Astrocyte (in vitro differentiated cells and primary cell): ENCODE results near the gene GALM. TPM values are rescaled to one million over a fixed set of nuclear protein-coding genes. Genes with fewer than 3 reads are reported as not detected.

Experiments used
- DNase-seq: peaks from one replicate; pipeline ENCODE4 v3.0.0-alpha.2; 2010; ENCODE audit warnings: low read depth
- FAIRE-seq: peaks from 2 replicates; lab custom pipeline; 2011; peaks lifted over from hg19 to GRCh38; lab: Jason Lieb, UNC
- H2AFZ ChIP-seq: 2 replicates; pipeline ENCODE4 v1.6.0; 2012; ENCODE audit warnings: low read depth, low read length, inconsistent platforms
- H3K27ac ChIP-seq: 2 replicates; pipeline ENCODE4 v1.5.1; 2011; ENCODE audit warnings: low read depth, low read length, inconsistent platforms
- H3K27me3 ChIP-seq: 2 replicates; pipeline ENCODE4 v1.6.0; 2011; ENCODE audit warnings: low read length, inconsistent platforms; ENCODE audit not compliant: insufficient read depth
- H3K36me3 ChIP-seq: 2 replicates; pipeline ENCODE4 v1.5.1; 2011; ENCODE audit warnings: low read length, inconsistent platforms; ENCODE audit not compliant: insufficient read depth
- H3K4me1 ChIP-seq: 2 replicates; pipeline ENCODE4 v1.5.1; 2011; ENCODE audit warnings: low read length, inconsistent platforms; ENCODE audit not compliant: insufficient read depth
- H3K4me2 ChIP-seq: 2 replicates; pipeline ENCODE4 v1.6.0; 2012; ENCODE audit warnings: low read length, inconsistent platforms
- H3K4me3 ChIP-seq: 2 replicates; pipeline ENCODE4 v1.5.1; 2011; ENCODE audit warnings: low read depth, mild to moderate bottlenecking, low read length, inconsistent platforms; ENCODE audit not compliant: insufficient read depth
- H3K79me2 ChIP-seq: 2 replicates; pipeline ENCODE4 v1.6.0; 2012; ENCODE audit warnings: mild to moderate bottlenecking, low read length, inconsistent platforms; ENCODE audit not compliant: insufficient read depth
- H3K9ac ChIP-seq: 2 replicates; pipeline ENCODE4 v1.6.0; 2012; ENCODE audit warnings: mild to moderate bottlenecking, low read length, inconsistent platforms
- H3K9me3 ChIP-seq: 2 replicates; pipeline ENCODE4 v1.5.1; 2012; ENCODE audit warnings: low read depth, mild to moderate bottlenecking, low read length, inconsistent platforms; ENCODE audit not compliant: insufficient read depth
- H4K20me1 ChIP-seq: 2 replicates; pipeline ENCODE4 v1.6.0; 2012; ENCODE audit warnings: low read length, inconsistent platforms; ENCODE audit not compliant: insufficient read depth
- H3K27ac Mint-ChIP-seq: one replicate; pipeline ENCODE4 v1.8.0; 2021; ENCODE audit warnings: mild to moderate bottlenecking, mixed read lengths; ENCODE audit not compliant: unreplicated experiment
- H3K27me3 Mint-ChIP-seq: one replicate; pipeline ENCODE4 v1.8.0; 2021; ENCODE audit warnings: low read depth, mixed read lengths; ENCODE audit not compliant: unreplicated experiment
- H3K36me3 Mint-ChIP-seq: one replicate; pipeline ENCODE4 v1.8.0; 2021; ENCODE audit warnings: low read depth, mixed read lengths; ENCODE audit not compliant: unreplicated experiment
- H3K4me1 Mint-ChIP-seq: one replicate; pipeline ENCODE4 v1.8.0; 2021; ENCODE audit warnings: low read depth, mixed read lengths; ENCODE audit not compliant: unreplicated experiment
- H3K4me3 Mint-ChIP-seq: one replicate; pipeline ENCODE4 v1.8.0; 2021; ENCODE audit warnings: mild to moderate bottlenecking, moderate library complexity, mixed read lengths; ENCODE audit not compliant: unreplicated experiment
- H3K9me3 Mint-ChIP-seq: one replicate; pipeline ENCODE4 v1.8.0; 2021; ENCODE audit warnings: mild to moderate bottlenecking, mixed read lengths; ENCODE audit not compliant: unreplicated experiment
- CTCF ChIP-seq: IDR thresholded peaks from 2 replicates; pipeline ENCODE4 v1.5.1; 2011; ENCODE audit warnings: low read depth, mild to moderate bottlenecking, inconsistent platforms, low read length, moderate library complexity; ENCODE audit not compliant: insufficient read depth
- EZH2 ChIP-seq: IDR thresholded peaks from 2 replicates; pipeline ENCODE4 v1.6.1; 2012; ENCODE audit warnings: mild to moderate bottlenecking, low read length, inconsistent platforms; ENCODE audit not compliant: insufficient read depth
- total RNA-seq: library from RNA; stranded (reverse); gene quantifications from 2 replicates; pipeline ENCODE4 v1.2.1, GENCODE V29; 2021

GALM gene
- total RNA-seq, 1 donor from 2014 or later = 9.8 TPM

- no peak overlapping the region for H3K27ac ChIP-seq
- Mint-ChIP-seq H3K4me1 (peaks cover 5% of the 10 kb centered on the region), H3K4me3 (no peak overlapping the region), H3K9me3 (no peaks in the 10 kb centered on the region), H3K36me3 (peaks cover 10% of the 10 kb centered on the region), H3K27ac (no peak overlapping the region), H3K27me3 (no peaks in the 10 kb centered on the region)
- H3K9ac ChIP-seq = no peak overlapping the region
- no peaks in the 10 kb centered on the region for H3K36me3 ChIP-seq
- DNase-seq (no peak), FAIRE-seq (no peak)
- H3K4me1 ChIP-seq = peaks cover 14% of the 10 kb centered on the region
- no peaks in the 10 kb centered on the region for H3K9me3 ChIP-seq
- no peak overlapping the region for H2AFZ ChIP-seq
- H3K4me3 ChIP-seq = no peak overlapping the region
- H3K79me2 ChIP-seq = no peaks in the 10 kb centered on the region
- no peak overlapping the region for H3K4me2 ChIP-seq
- no peak for TF ChIP-seq CTCF
- TF ChIP-seq EZH2 = no peak
- H4K20me1 ChIP-seq = no peaks in the 10 kb centered on the region
- H3K27me3 ChIP-seq = no peaks in the 10 kb centered on the region
These were observed 56.6 kb downstream of the GALM start for GRCh38 chr2:38722271-38723061.

GRCh38 chr2:38723173-38723572, 57.3 kb downstream of the GALM start:
- TF ChIP-seq EZH2 = no peak
- no peak for TF ChIP-seq CTCF
- no peaks in the 10 kb centered on the region for H3K79me2 ChIP-seq
- no peak overlapping the region for H3K4me3 Mint-ChIP-seq
- H2AFZ ChIP-seq = no peak overlapping the region
- no peak for DNase-seq
- FAIRE-seq = no peak
- H3K9ac ChIP-seq = no peak overlapping the region
- H3K27ac ChIP-seq = no peak overlapping the region
- peaks cover 14% of the 10 kb centered on the region for H3K4me1 ChIP-seq
- no peaks in the 10 kb centered on the region for H3K27me3 Mint-ChIP-seq
- no peaks in the 10 kb centered on the region for H3K9me3 Mint-ChIP-seq
- H3K36me3 ChIP-seq = no peaks in the 10 kb centered on the region
- no peak overlapping the region for H3K4me3 ChIP-seq
- peaks cover 10% of the 10 kb centered on the region for H3K36me3 Mint-ChIP-seq
- peaks cover 5% of the 10 kb centered on the region for H3K4me1 Mint-ChIP-seq
- H3K9me3 ChIP-seq = no peaks in the 10 kb centered on the region
- H3K27me3 ChIP-seq = no peaks in the 10 kb centered on the region
- H3K4me2 ChIP-seq = no peak overlapping the region
- H3K27ac Mint-ChIP-seq = no peak overlapping the region
- H4K20me1 ChIP-seq = no peaks in the 10 kb centered on the region

GRCh38 chr2:38727661-38728060, 61.7 kb downstream of the GALM start:
- H3K27me3 ChIP-seq = no peaks in the 10 kb centered on the region
- H3K27me3 Mint-ChIP-seq = no peaks in the 10 kb centered on the region
- H3K79me2 ChIP-seq = no peaks in the 10 kb centered on the region
- no peak overlapping the region for H3K4me3 ChIP-seq
- H3K36me3 ChIP-seq = no peaks in the 10 kb centered on the region
- H3K9ac ChIP-seq = no peak overlapping the region
- H3K4me1 ChIP-seq = no peaks in the 10 kb centered on the region
- H3K4me1 Mint-ChIP-seq = no peaks in the 10 kb centered on the region
- H4K20me1 ChIP-seq = no peaks in the 10 kb centered on the region
- H3K9me3 Mint-ChIP-seq = no peaks in the 10 kb centered on the region
- DNase-seq = no peak
- no peak overlapping the region for H3K4me3 Mint-ChIP-seq
- no peak overlapping the region for H3K27ac ChIP-seq
- no peak for FAIRE-seq
- H3K9me3 ChIP-seq = no peaks in the 10 kb centered on the region
- no peak overlapping the region for H3K27ac Mint-ChIP-seq
- H3K4me2 ChIP-seq = no peak overlapping the region
- no peak overlapping the region for H2AFZ ChIP-seq
- H3K36me3 Mint-ChIP-seq = peaks cover 6% of the 10 kb centered on the region
- TF ChIP-seq EZH2 = no peak
- TF ChIP-seq CTCF = no peak
